T47D (cell line): ENCODE measurements around the gene GLMP.

Experiments used
- DNase-seq, 2 experiments: peaks; one replicate each; pipeline versions ENCODE4 v3.0.0 to v3.0.0-alpha.2; 2011 to 2012; ENCODE audit warnings: low read depth in 1 of 2, low spot score in 1 of 2
- JUND ChIP-seq: IDR thresholded peaks from 2 replicates; pipeline ENCODE4 v1.6.1; 2012; ENCODE audit warnings: low read depth
- in situ Hi-C: cut with HindIII; loops from 2 replicates; pipeline ENCODE4 v1.10.0; 2016; ENCODE audit warnings: low sequenced_read_pairs, low pct_unique_long_range_greater_than_20kb

Gene GLMP

DNA sequence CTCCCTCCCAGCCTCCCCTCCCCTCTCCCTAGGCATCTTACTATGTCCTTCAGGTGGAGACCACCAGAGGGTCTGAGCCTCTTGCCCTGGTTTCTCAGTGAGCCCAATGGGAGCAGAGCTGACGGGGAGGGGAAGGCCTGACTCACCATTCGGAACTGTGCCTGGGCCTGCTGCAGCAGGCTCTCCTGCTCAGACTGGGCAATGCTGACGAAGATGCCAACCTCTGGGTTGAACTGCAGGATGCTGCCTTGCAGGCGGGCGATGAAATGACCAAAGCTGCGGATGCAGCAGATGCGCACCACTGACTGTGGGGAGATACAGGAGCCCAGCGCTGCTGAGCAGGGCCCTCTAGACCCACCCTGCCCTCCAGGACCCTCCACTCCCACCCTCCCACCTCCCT lies 36.6 kb downstream of the GLMP start:
- no peak for DNase-seq
- no peak for TF ChIP-seq JUND
- in situ Hi-C loops = no loop called here

DNA sequence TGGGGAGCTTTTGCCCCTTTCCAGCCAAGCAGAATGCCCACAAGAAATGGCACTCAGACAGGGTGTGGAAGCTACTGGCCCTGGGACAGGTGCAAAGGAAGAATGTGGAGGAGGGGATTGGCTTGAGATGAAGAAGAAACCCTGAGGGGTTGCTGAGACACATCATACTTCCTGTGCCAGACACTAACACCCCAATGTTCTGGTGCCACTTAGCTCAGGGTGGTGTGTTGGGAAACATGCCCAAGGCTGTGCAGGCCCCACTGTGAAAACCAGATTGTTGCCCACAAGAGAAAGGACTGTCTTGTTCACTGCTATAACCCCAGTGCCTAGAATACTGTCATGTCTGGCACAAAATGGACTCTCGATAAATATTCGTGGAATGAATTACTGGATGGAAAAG lies 37.8 kb downstream of the GLMP start:
- in situ Hi-C loops = no loop called here

DNA sequence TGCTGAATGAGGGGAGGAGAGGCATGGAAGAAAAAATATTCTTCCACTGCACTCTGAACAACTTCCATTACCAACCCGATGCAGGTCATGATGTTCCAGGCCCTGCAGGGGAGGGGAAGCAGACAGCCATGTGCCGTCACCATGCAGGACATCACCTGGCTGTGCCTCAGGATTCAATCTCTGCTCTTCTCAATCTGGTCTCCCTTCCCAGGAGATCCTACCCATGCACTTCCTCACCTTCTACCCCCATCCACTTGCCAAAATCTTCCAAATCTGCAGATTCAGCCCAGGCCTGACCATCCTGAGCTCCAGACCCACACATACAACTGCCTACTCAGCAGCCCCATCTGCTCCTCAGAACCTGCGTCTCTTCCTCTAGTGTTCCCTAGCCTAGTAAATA lies 41.8 kb downstream of the GLMP start:
- in situ Hi-C loops = no loop called here

More for the DNA sequence above, 37.8 kb downstream of the GLMP start:
- no peak for DNase-seq
- no peak for TF ChIP-seq JUND

DNA sequence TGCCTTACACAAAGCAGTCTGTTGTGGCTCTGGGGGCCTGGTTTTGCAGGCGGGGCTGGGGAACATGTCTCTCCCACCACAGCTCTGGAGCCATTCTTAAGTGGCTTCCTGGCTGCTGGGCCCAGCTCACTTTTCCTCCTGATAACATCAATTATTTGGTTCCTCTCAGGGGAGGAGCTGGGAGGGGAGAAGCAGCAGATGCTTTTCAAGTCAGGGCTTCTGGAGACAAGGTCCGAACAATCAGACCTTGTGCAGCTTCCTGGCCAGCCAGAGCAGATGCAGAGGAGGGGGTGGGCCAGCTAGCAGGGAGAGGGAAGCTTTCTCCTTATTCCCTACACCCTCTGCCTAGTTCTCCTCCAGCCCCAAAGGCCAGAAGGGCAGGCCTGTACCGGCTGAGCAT lies 44.0 kb downstream of the GLMP start:
- TF ChIP-seq JUND = no peak
- in situ Hi-C loops = no loop called here
- no peak for DNase-seq

More for the DNA sequence above, 41.8 kb downstream of the GLMP start:
- DNase-seq = no peak
- TF ChIP-seq JUND = no peak

DNA sequence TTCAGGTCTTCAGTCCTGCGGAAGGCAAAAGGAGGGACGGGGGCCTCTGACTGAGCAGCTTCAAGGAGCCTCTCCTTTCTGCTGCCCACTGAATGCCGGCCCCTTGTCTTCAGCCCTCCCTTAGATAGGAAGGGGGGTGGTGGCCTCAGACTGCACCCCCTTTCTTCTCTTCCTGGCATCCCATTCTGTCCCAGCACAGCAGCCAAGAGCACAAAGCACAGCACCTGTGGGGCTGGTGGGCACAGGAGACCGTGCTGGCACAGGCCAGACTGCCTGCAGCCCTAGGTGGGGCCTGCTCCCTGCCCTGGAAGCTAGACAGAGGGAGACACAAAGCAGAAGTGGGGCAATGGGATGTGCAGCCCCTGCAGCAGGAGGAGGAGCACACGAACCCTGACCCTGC lies 45.9 kb downstream of the GLMP start:
- no peak for TF ChIP-seq JUND
- no peak for DNase-seq
- in situ Hi-C loops = no loop called here

DNA sequence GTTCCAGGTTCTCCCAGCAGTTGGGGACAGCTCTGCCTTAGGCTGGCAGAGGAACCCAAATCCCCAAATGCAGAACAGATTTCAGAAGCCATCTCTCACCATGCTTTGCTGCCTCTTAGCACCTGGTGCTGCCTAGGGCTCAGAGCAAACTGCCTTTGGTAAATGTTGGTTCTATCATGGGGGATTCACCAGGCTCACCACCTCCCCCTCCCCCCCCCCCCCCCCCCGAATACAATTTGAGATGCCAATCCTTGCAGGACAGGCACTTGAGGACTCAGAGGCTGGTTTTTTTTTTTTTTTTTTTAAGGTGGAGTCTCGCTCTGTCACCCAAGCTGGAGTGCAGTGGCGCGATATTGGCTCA lies 47.2 kb downstream of the GLMP start:
- in situ Hi-C loops = no loop called here
- no peak for TF ChIP-seq JUND
- DNase-seq = no peak

DNA sequence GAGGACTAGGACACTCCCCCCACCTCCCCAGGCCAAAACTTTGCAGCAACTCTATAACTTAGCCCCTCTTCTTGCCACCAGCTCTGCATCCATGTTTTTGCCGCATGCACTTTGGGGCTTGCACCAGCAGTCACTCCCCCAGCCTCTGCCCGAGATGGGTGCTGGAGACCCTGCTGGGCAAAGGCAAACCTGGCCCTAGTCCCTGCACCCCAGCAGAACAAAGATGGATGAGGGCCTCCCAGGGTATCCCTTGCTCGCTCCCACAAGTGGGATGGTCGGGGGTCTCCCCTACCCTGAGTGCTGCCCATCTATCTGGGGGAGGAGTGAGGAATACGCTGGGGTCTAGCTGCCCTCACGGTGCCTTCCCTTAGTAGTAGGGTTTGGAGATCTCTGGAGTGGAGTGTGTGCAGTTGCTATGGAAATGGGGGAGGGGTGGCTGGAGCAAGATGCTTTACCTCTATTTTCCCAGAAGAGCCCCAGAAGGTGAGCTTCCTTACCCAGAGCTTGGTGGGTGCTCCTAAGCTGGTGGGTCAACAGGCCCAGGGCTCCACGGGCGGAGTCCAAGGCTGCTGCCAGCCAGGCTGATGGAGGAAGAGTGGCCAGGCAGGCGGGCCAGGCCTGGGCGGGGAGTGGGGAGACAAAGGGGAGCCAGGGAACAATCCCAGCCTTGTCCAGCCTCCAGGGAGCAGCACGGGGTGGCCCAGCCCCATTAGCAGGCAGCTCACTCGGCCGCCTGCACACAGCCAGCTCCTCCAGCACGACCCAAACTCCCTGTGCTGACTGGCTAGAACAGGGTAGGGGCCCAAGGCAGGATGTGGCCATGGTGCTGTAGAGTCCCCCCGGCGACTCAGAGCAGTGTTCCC lies 47.8 kb downstream of the GLMP start, which contains the start of gene PAQR6:
TSS of gene PAQR6 (minus strand) at position 597 of the 863 bp plus-strand sequence. CDS start 1,325 bp downstream, outside the sequence.
- in situ Hi-C loops = no loop called here
- TF ChIP-seq JUND = no peak
- DNase-seq = no peak

DNA sequence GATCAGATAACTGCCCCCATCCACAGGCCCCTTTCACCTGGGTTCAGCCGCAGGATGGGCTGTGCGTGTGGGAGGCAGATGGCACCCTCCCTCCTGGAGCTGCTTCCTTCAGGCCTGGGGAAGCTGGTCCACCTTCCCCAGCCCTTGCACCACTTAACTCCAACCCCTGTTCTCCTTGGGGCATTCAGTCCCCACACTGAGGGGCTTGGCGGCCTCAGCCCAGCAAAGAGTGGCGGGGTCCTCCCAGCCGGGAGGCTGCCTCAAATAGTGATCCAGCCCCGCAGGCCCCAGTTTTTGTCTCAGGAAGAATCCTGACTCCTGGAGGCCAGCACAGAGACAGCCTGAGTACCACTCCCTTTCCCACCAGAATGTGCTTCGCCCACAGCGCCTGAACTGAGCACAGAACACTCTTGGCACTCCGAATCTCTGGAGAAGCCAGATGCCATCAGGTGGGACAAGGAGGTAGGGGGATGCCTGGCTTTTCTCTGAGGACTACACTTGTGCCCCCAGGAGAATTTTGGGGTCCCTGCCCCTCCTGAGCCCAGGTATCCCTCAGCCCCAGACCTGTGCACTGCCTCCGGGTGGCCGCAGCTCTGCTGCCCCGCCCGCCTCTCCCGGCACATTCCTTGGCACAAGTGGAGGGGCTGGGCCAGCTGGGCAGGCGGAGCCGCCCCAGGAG lies 48.6 kb downstream of the GLMP start:
- TF ChIP-seq JUND = no peak
- in situ Hi-C loops = no loop called here
- peak; percentile 57 to 77 for DNase-seq

- in situ Hi-C loops = no loop called here
- no peak for TF ChIP-seq JUND
- DNase-seq = no peak
Measured at GRCh38 chr1:156246241-156246780, 49.2 kb downstream of the GLMP start.

- DNase-seq = no peak
- TF ChIP-seq JUND = no peak
- in situ Hi-C loops = no loop called here
Measured at GRCh38 chr1:156245451-156246232, 49.8 kb downstream of the GLMP start.

DNA sequence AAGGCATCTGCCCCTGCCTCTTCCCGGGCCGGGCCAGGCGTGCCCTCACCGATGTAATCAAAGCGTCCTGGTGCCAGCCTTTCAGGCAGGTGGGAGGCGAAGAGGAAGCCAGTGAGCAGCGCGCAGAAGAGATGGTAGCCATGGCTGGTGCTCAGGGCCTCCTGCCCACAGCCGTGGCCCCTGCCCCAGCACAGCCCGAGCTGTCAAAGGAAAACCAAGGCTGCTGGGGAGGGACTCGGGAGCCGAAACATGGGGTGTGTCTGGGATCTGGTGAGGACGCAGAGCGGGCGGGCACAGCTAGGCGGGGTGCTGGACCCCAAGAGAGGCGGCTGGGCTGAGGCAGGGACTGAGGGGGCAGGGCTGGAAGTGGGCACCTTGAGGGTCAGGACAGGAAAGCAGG lies 50.8 kb downstream of the GLMP start:
- in situ Hi-C loops = no loop called here
- TF ChIP-seq JUND = no peak
- DNase-seq = no peak

DNA sequence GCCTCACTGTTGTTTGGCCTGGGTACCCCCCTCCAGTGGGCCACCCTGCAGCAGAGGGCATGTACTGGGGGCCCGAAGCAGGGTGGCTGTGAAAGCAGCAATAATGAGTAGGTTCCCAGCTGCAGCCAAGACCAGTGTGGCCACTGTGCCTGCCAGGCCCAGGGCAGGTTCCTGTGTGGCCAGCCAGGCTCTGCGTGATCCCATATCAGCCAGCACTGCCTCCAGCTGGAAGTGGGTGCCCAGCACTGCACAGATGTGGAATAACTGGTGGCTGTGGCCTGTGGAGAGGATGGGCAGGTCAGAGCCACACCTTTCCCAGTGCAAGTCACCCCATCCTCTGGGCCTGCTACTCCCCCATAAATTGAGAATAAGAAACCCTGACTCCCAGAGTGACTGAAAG lies 51.4 kb downstream of the GLMP start:
- TF ChIP-seq JUND = no peak
- no peak for DNase-seq
- in situ Hi-C loops = no loop called here
